ENCODE data around the gene SESN2. TPM values are rescaled to one million over a fixed set of nuclear protein-coding genes. Genes with fewer than 3 reads are reported as not detected.

Gene SESN2
- total RNA-seq, 2 experiments from 2014 or later: 11.7 to 11.8 TPM

GRCh38 chr1:28258628-28259251 lies 578 bp upstream of the SESN2 start:
- ChIA-PET CTCF (interaction anchor here (0.7 to 4.8 kb wide), 6 partner anchors 8 to 329 kb away, joined by 3 to 31 read pairs (median 3); no protein-coding TSS in a partner anchor), POLR2A (no interaction called here)
- peak overlapping the region; percentile 85 for H3K27ac Mint-ChIP-seq
- peaks cover 47% of the 10 kb centered on the region for H3K4me1 Mint-ChIP-seq
- DNase-seq: no peak
- H3K4me3 Mint-ChIP-seq: peak overlapping the region; percentile 79
- peaks cover 7% of the 10 kb centered on the region for H3K36me3 Mint-ChIP-seq (ENCODE audit: low read depth)
- peaks cover 2% of the 10 kb centered on the region for H3K27me3 Mint-ChIP-seq
- no peaks in the 10 kb centered on the region for H3K9me3 Mint-ChIP-seq

GRCh38 chr1:28259934-28260802 lies 850 bp downstream of the SESN2 start:
- peaks cover 2% of the 10 kb centered on the region for H3K27me3 Mint-ChIP-seq
- CTCF ChIA-PET: interaction anchor here (0.5 to 4.8 kb wide), 8 partner anchors 8 to 128 kb away, joined by 3 to 31 read pairs (median 3); partner anchors contain the start of gene MED18
- peak overlapping the region; percentile 75 for H3K27ac Mint-ChIP-seq

GRCh38 chr1:28260803-28261174 lies 1.5 kb downstream of the SESN2 start:
- H3K36me3 Mint-ChIP-seq (ENCODE audit: low read depth): peaks cover 7% of the 10 kb centered on the region

More at GRCh38 chr1:28259934-28260802, 850 bp downstream of the SESN2 start:
- Mint-ChIP-seq H3K9me3 (no peaks in the 10 kb centered on the region), H3K4me1 (peaks cover 46% of the 10 kb centered on the region), H3K36me3 (ENCODE audit: low read depth) (peaks cover 7% of the 10 kb centered on the region), H3K4me3 (peak overlapping the region; percentile 79)
- DNase-seq: peak; percentile 36
- POLR2A ChIA-PET: interaction anchor here (0.5 to 0.6 kb wide), 2 partner anchors 34 to 1168 kb away, joined by 4 to 5 read pairs; no protein-coding TSS in a partner anchor

GRCh38 chr1:28264897-28265296 lies 5.6 kb downstream of the SESN2 start:
- no peak for DNase-seq
- Mint-ChIP-seq H3K27ac (no peak overlapping the region), H3K4me3 (no peak overlapping the region), H3K36me3 (ENCODE audit: low read depth) (peaks cover 5% of the 10 kb centered on the region), H3K9me3 (no peaks in the 10 kb centered on the region), H3K4me1 (peaks cover 14% of the 10 kb centered on the region), H3K27me3 (peaks cover 2% of the 10 kb centered on the region)
- CTCF ChIA-PET: interaction anchor here (0.6 kb wide), 1 partner anchor 1777 kb away, joined by 3 read pairs; no protein-coding TSS in a partner anchor
- POLR2A ChIA-PET: no interaction called here

More at GRCh38 chr1:28260803-28261174, 1.5 kb downstream of the SESN2 start:
- peaks cover 2% of the 10 kb centered on the region for H3K27me3 Mint-ChIP-seq
- H3K27ac Mint-ChIP-seq: peak overlapping the region; percentile 75
- peak overlapping the region; percentile 79 for H3K4me3 Mint-ChIP-seq
- POLR2A ChIA-PET: no interaction called here
- H3K4me1 Mint-ChIP-seq: peaks cover 40% of the 10 kb centered on the region
- CTCF ChIA-PET: interaction anchor here (0.6 to 4.8 kb wide), 4 partner anchors 11 to 648 kb away, joined by 3 to 31 read pairs (median 3); no protein-coding TSS in a partner anchor
- DNase-seq: no peak
- no peaks in the 10 kb centered on the region for H3K9me3 Mint-ChIP-seq

- peaks cover 2% of the 10 kb centered on the region for H3K27me3 Mint-ChIP-seq
- H3K36me3 Mint-ChIP-seq (ENCODE audit: low read depth): peaks cover 5% of the 10 kb centered on the region
- ChIA-PET POLR2A (no interaction called here), CTCF (interaction anchor here (0.6 to 1.8 kb wide), 2 partner anchors 10 to 1777 kb away, joined by 3 to 7 read pairs; no protein-coding TSS in a partner anchor)
- no peak overlapping the region for H3K4me3 Mint-ChIP-seq
- DNase-seq: no peak
- H3K4me1 Mint-ChIP-seq: peaks cover 13% of the 10 kb centered on the region
- no peaks in the 10 kb centered on the region for H3K9me3 Mint-ChIP-seq
- no peak overlapping the region for H3K27ac Mint-ChIP-seq
Observed at GRCh38 chr1:28265577-28265976, 6.3 kb downstream of the SESN2 start.

GRCh38 chr1:28266920-28267322 lies 7.6 kb downstream of the SESN2 start:
- peaks cover 3% of the 10 kb centered on the region for H3K4me1 Mint-ChIP-seq
- no peak overlapping the region for H3K27ac Mint-ChIP-seq
- ChIA-PET CTCF (interaction anchor here (0.6 to 1.8 kb wide), 6 partner anchors 9 to 148 kb away, joined by 3 to 7 read pairs (median 4); no protein-coding TSS in a partner anchor), POLR2A (no interaction called here)
- no peak for DNase-seq
- no peaks in the 10 kb centered on the region for H3K9me3 Mint-ChIP-seq
- H3K27me3 Mint-ChIP-seq: no peaks in the 10 kb centered on the region
- no peak overlapping the region for H3K4me3 Mint-ChIP-seq
- peaks cover 4% of the 10 kb centered on the region for H3K36me3 Mint-ChIP-seq (ENCODE audit: low read depth)

GRCh38 chr1:28267633-28268032 lies 8.3 kb downstream of the SESN2 start:
- POLR2A ChIA-PET: no interaction called here
- no peak for DNase-seq
- no peaks in the 10 kb centered on the region for H3K9me3 Mint-ChIP-seq
- H3K27ac Mint-ChIP-seq: no peak overlapping the region
- peaks cover 4% of the 10 kb centered on the region for H3K36me3 Mint-ChIP-seq (ENCODE audit: low read depth)
- CTCF ChIA-PET: interaction anchor here (1.0 to 1.8 kb wide), 4 partner anchors 8 to 19 kb away, joined by 3 to 7 read pairs (median 4); partner anchors contain the start of gene SESN2
- peaks cover 3% of the 10 kb centered on the region for H3K4me1 Mint-ChIP-seq
- H3K4me3 Mint-ChIP-seq: no peak overlapping the region
- H3K27me3 Mint-ChIP-seq: no peaks in the 10 kb centered on the region

GRCh38 chr1:28269529-28269928 lies 10.2 kb downstream of the SESN2 start:
- H3K4me1 Mint-ChIP-seq: no peaks in the 10 kb centered on the region
- no peaks in the 10 kb centered on the region for H3K9me3 Mint-ChIP-seq
- peaks cover 2% of the 10 kb centered on the region for H3K36me3 Mint-ChIP-seq (ENCODE audit: low read depth)
- no peak for DNase-seq
- ChIA-PET POLR2A (no interaction called here), CTCF (interaction anchor here (0.5 to 1.8 kb wide), 3 partner anchors 21 to 1397 kb away, joined by 3 to 6 read pairs (median 3); no protein-coding TSS in a partner anchor)
- no peaks in the 10 kb centered on the region for H3K27me3 Mint-ChIP-seq
- no peak overlapping the region for H3K27ac Mint-ChIP-seq
- no peak overlapping the region for H3K4me3 Mint-ChIP-seq

- Mint-ChIP-seq H3K27ac (no peak overlapping the region), H3K4me1 (no peaks in the 10 kb centered on the region), H3K9me3 (no peaks in the 10 kb centered on the region), H3K27me3 (no peaks in the 10 kb centered on the region), H3K4me3 (no peak overlapping the region), H3K36me3 (ENCODE audit: low read depth) (peaks cover 7% of the 10 kb centered on the region)
- DNase-seq: no peak
- ChIA-PET POLR2A (no interaction called here), CTCF (no interaction called here)
Observed at GRCh38 chr1:28272215-28272852, 13.0 kb downstream of the SESN2 start.

- CTCF ChIA-PET: interaction anchor here (1.2 to 1.8 kb wide), 4 partner anchors 10 to 25 kb away, joined by 3 to 5 read pairs (median 4); no protein-coding TSS in a partner anchor
- POLR2A ChIA-PET: no interaction called here
- no peak for DNase-seq
- H3K9me3 Mint-ChIP-seq: no peaks in the 10 kb centered on the region
- H3K27ac Mint-ChIP-seq: no peak overlapping the region
- H3K27me3 Mint-ChIP-seq: no peaks in the 10 kb centered on the region
- H3K4me3 Mint-ChIP-seq: no peak overlapping the region
- H3K36me3 Mint-ChIP-seq (ENCODE audit: low read depth): peaks cover 14% of the 10 kb centered on the region
- H3K4me1 Mint-ChIP-seq: no peaks in the 10 kb centered on the region
Observed at GRCh38 chr1:28273216-28273860, 14.0 kb downstream of the SESN2 start.

GRCh38 chr1:28278763-28279162 lies 19.4 kb downstream of the SESN2 start:
- H3K9me3 Mint-ChIP-seq: no peaks in the 10 kb centered on the region
- H3K4me1 Mint-ChIP-seq: peaks cover 8% of the 10 kb centered on the region
- ChIA-PET CTCF (no interaction called here), POLR2A (no interaction called here)
- H3K27ac Mint-ChIP-seq: no peak overlapping the region
- peaks cover 29% of the 10 kb centered on the region for H3K36me3 Mint-ChIP-seq (ENCODE audit: low read depth)
- no peak for DNase-seq
- H3K4me3 Mint-ChIP-seq: no peak overlapping the region
- no peaks in the 10 kb centered on the region for H3K27me3 Mint-ChIP-seq

- no peaks in the 10 kb centered on the region for H3K27me3 Mint-ChIP-seq
- ChIA-PET CTCF (interaction anchor here (2.5 kb wide), 1 partner anchor 31 kb away, joined by 10 read pairs; no protein-coding TSS in a partner anchor), POLR2A (no interaction called here)
- peak overlapping the region; percentile 9 for H3K27ac Mint-ChIP-seq
- H3K4me3 Mint-ChIP-seq: no peak overlapping the region
- no peak for DNase-seq
- H3K9me3 Mint-ChIP-seq: no peaks in the 10 kb centered on the region
- H3K4me1 Mint-ChIP-seq: peaks cover 8% of the 10 kb centered on the region
- peaks cover 29% of the 10 kb centered on the region for H3K36me3 Mint-ChIP-seq (ENCODE audit: low read depth)
Observed at GRCh38 chr1:28279721-28280120, 20.4 kb downstream of the SESN2 start.
